ENCODE data around the gene C5orf58. TPM values are rescaled to one million over a fixed set of nuclear protein-coding genes. Genes with fewer than 3 reads are reported as not detected.

The C5orf58 gene
- total and polyA plus RNA-seq, 10 of the 15 experiments (the other 5 are each of a cell fraction or from before 2014, with no cell fraction given) = 0.13 to 0.27 (median 0.26) TPM; not detected in 7

- H3K4me2 ChIP-seq (ENCODE audit: control insufficient read depth, insufficient read depth) = no peak overlapping the region
- 0% methylated on average over 2 of the region's 2 CpGs for WGBS (ENCODE audit: insufficient coverage, insufficient replicate concordance, low lambda C conversion rate, missing lambda C conversion rate)
- FAIRE-seq = no peak
- H2AFZ ChIP-seq (ENCODE audit: control insufficient read depth, low read depth, low read length) = no peak overlapping the region
- in situ Hi-C loops (cut with MboI) (no loop called here), intact Hi-C loops (cut with micrococcal nuclease; ENCODE audit: unreplicated experiment) (no loop called here)
- H3K9me3 ChIP-seq (replicated peaks; ENCODE audit: control insufficient read depth, insufficient read depth, low read length) = no peaks in the 10 kb centered on the region
- BruUV-seq (replicated peaks) = no TSS peak
- H3K4me1 ChIP-seq (ENCODE audit: control insufficient read depth, insufficient read depth, low read length) = no peaks in the 10 kb centered on the region
- no peak for ATAC-seq
- H3K4me3 ChIP-seq = no peak overlapping the region
- no peak overlapping the region for H3K27ac ChIP-seq (ENCODE audit: control insufficient read depth, insufficient read depth)
- ChIA-PET RAD21 (ENCODE audit: unreplicated experiment) (interaction anchor here (0.5 kb wide), 1 partner anchor 1948 kb away, joined by 4 read pairs; no protein-coding TSS in a partner anchor), SMC1A (ENCODE audit: uncharacterized antibody, unreplicated experiment) (interaction anchor here (0.7 to 0.8 kb wide), 2 partner anchors 12 to 17 kb away, joined by 3 read pairs; no protein-coding TSS in a partner anchor), POLR2A (no interaction called here), CTCF (interaction anchor here (0.7 to 2.8 kb wide), 4 partner anchors 15 to 225 kb away, joined by 3 to 6 read pairs (median 4); no protein-coding TSS in a partner anchor)
- no peaks in the 10 kb centered on the region for H4K20me1 ChIP-seq (ENCODE audit: control insufficient read depth, insufficient read depth)
- no peak for DNase-seq (ENCODE audit: low read depth, low spot score)
- H3K79me2 ChIP-seq (ENCODE audit: control insufficient read depth, insufficient read depth, low read length) = no peaks in the 10 kb centered on the region
- H3K36me3 ChIP-seq (ENCODE audit: control insufficient read depth in 2 of 2, insufficient read depth in 2 of 2, low read length in 1 of 2) = no peaks in the 10 kb centered on the region
- H3K9ac ChIP-seq (ENCODE audit: control insufficient read depth, insufficient read depth, low read length) = no peak overlapping the region
- peaks cover 2 to 5% of the 10 kb centered on the region in 2 experiments; a peak in 3 of 4 replicates for H3K27me3 ChIP-seq (replicated peaks in 1 of 2; ENCODE audit: control insufficient read depth in 2 of 2, insufficient read depth in 2 of 2, low read length in 1 of 2)
- TF ChIP-seq E2F8 (IDR thresholded peaks at IDR 0.05; ENCODE audit: low read depth, partially characterized antibody) (no peak), ZNF687 (IDR thresholded peaks at IDR 0.05) (no peak), FOS (IDR thresholded peaks at IDR 0.05; ENCODE audit: borderline replicate concordance, extremely low read depth, insufficient read length) (no peak), ZBTB33 (IDR thresholded peaks at IDR 0.05) (no peak), BCL3 (IDR thresholded peaks at IDR 0.05; ENCODE audit: borderline replicate concordance, insufficient read depth, low read depth, low read length, poor library complexity, severe bottlenecking) (no peak), CEBPB (IDR thresholded peaks at IDR 0.05; ENCODE audit: borderline replicate concordance in 1 of 2, low read depth in 2 of 2, low read length in 2 of 2) (no peak), ZNF217 (IDR thresholded peaks at IDR 0.05) (no peak), HDGF (IDR thresholded peaks at IDR 0.05) (no peak), SIX5 (IDR thresholded peaks at IDR 0.05; ENCODE audit: low read depth, low read length, severe bottlenecking) (no peak), SUPT20H (IDR thresholded peaks at IDR 0.05; ENCODE audit: borderline replicate concordance, control insufficient read depth, low read depth, low read length) (no peak)
These were observed 31.5 kb upstream of the C5orf58 start for GRCh38 chr5:170201311-170201710.

Measured in GM12878 (cell line).